ENCODE data around the gene MYCL.

MYCL gene

DNA sequence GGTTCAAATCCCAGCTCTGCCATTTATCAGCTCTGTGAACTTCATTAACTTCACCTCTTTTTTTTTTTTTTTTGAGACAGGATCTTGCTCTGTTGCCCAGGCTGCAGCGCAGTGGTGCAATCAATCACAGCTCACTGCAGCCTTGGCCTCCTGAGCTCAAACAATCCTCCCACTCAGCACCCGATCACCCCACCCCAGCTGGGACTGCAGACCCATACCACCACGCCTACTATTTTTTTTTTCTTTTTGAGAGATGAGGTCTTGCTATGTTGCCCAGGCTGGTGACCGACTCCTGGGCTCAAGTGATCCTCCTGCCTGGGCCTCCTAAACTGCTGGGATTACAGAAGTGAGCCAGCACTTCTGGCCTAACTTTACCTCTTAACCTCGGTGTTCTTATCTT lies 16.2 kb downstream of the MYCL start:
- Histone ChIP-seq H3K4me3 (IDR thresholded peaks at IDR 0.05; ENCODE audit: insufficient read depth, low read depth, low read length) (no peak overlapping the region), H3K36me3 (ENCODE audit: insufficient read depth) (no peaks in the 10 kb centered on the region), H3K27me3 (ENCODE audit: insufficient read depth, low read depth) (no peaks in the 10 kb centered on the region), H3K4me2 (no peak overlapping the region), H3K27ac (no peak overlapping the region), H4K20me1 (ENCODE audit: insufficient read depth) (no peaks in the 10 kb centered on the region), H2AFZ (ENCODE audit: low read depth) (no peak overlapping the region), H3K79me2 (ENCODE audit: insufficient read depth, low read depth) (peaks cover 28% of the 10 kb centered on the region), H3K9ac (no peak overlapping the region), H3K4me1 (ENCODE audit: low read depth, poor library complexity, severe bottlenecking) (peaks cover 19% of the 10 kb centered on the region)
- TF ChIP-seq, protein P1, sequence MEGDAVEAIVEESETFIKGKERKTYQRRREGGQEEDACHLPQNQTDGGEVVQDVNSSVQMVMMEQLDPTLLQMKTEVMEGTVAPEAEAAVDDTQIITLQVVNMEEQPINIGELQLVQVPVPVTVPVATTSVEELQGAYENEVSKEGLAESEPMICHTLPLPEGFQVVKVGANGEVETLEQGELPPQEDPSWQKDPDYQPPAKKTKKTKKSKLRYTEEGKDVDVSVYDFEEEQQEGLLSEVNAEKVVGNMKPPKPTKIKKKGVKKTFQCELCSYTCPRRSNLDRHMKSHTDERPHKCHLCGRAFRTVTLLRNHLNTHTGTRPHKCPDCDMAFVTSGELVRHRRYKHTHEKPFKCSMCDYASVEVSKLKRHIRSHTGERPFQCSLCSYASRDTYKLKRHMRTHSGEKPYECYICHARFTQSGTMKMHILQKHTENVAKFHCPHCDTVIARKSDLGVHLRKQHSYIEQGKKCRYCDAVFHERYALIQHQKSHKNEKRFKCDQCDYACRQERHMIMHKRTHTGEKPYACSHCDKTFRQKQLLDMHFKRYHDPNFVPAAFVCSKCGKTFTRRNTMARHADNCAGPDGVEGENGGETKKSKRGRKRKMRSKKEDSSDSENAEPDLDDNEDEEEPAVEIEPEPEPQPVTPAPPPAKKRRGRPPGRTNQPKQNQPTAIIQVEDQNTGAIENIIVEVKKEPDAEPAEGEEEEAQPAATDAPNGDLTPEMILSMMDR (conservative IDR thresholded peaks at IDR 0.05; ENCODE audit: low read depth, low read length): no peak

DNA sequence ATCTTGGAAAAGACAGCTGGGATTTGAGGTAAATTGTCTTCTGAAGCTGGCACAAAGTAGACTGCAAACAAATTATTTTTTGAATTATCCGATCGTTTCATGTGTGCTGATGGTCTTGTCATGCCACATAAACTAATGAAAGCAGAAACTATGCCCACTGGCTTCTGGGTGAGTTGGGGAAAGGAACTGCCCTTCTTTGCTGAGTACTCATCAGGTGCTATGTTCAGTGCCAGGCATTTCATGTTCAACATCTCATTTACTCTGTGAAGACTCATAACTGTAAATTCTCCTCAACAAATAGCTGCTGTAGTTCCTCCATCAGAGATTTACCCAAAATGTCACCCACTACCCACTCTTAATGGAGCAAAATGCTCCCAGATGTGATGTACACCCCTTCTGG lies 19.6 kb downstream of the MYCL start:
- no peaks in the 10 kb centered on the region for H3K27me3 ChIP-seq (ENCODE audit: insufficient read depth, low read depth)
- H3K27ac ChIP-seq: no peak overlapping the region
- TF ChIP-seq, protein P1 (conservative IDR thresholded peaks at IDR 0.05; ENCODE audit: low read depth, low read length): no peak
- peaks cover 54% of the 10 kb centered on the region for H3K79me2 ChIP-seq (ENCODE audit: insufficient read depth, low read depth)
- H3K4me1 ChIP-seq (ENCODE audit: low read depth, poor library complexity, severe bottlenecking): peaks cover 24% of the 10 kb centered on the region
- no peaks in the 10 kb centered on the region for H4K20me1 ChIP-seq (ENCODE audit: insufficient read depth)
- H3K4me2 ChIP-seq: peak overlapping the region; percentile 81
- H3K4me3 ChIP-seq (IDR thresholded peaks at IDR 0.05; ENCODE audit: insufficient read depth, low read depth, low read length): peak overlapping the region; percentile 46
- no peaks in the 10 kb centered on the region for H3K36me3 ChIP-seq (ENCODE audit: insufficient read depth)
- no peak overlapping the region for H3K9ac ChIP-seq
- H2AFZ ChIP-seq (ENCODE audit: low read depth): no peak overlapping the region

DNA sequence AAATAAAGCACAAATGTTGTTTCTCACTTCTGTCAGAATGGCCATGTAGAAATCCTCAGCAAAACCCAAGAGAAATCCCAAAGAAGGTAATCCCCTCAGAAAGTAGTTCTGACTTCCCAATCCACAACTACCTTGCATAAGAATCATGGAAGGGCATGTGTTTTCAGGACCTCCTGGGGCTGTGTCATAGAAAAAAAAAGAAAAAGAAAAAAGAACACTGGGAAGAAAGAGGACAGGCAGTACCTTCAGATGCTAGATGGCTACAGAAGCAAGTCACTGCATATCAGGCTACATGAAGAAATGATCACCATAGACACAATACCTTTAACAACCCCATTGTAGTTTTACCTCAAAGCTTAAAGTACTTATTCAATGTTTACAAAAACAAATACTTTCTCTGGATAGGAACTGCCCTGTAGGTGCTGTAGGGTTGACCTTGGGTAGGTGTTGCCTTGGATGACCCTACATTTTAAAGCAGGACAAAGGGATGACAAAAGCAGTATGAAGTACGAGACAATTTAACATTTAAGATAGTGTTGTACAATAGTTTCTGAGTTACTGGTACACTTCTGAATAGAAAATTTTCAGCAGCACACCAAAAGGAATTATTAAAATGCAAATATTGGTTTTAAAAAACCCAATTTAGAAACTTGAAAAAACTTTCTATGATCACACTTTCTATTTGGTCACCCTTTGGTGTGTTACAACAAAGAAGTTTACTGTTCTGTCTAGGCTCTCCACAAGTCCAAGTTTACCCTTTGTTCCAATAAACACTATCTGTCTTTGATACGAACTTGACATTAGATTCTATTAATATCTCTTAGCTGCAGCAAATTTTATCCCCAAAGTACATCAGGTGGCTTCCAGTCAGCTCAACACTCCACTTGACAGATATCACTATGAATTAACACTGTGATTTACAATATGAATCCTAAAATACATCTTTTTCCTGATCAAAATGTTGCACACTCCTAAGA lies 23.4 kb downstream of the MYCL start:
- H3K27ac ChIP-seq: no peak overlapping the region
- no peak overlapping the region for H3K9ac ChIP-seq
- H4K20me1 ChIP-seq (ENCODE audit: insufficient read depth): no peaks in the 10 kb centered on the region
- no peak overlapping the region for H2AFZ ChIP-seq (ENCODE audit: low read depth)
- no peak overlapping the region for H3K4me3 ChIP-seq (IDR thresholded peaks at IDR 0.05; ENCODE audit: insufficient read depth, low read depth, low read length)
- H3K79me2 ChIP-seq (ENCODE audit: insufficient read depth, low read depth): peaks cover 85% of the 10 kb centered on the region
- no peak overlapping the region for H3K4me2 ChIP-seq
- TF ChIP-seq, protein P1 (conservative IDR thresholded peaks at IDR 0.05; ENCODE audit: low read depth, low read length): no peak
- H3K4me1 ChIP-seq (ENCODE audit: low read depth, poor library complexity, severe bottlenecking): peaks cover 19% of the 10 kb centered on the region
- no peaks in the 10 kb centered on the region for H3K36me3 ChIP-seq (ENCODE audit: insufficient read depth)
- H3K27me3 ChIP-seq (ENCODE audit: insufficient read depth, low read depth): no peaks in the 10 kb centered on the region

DNA sequence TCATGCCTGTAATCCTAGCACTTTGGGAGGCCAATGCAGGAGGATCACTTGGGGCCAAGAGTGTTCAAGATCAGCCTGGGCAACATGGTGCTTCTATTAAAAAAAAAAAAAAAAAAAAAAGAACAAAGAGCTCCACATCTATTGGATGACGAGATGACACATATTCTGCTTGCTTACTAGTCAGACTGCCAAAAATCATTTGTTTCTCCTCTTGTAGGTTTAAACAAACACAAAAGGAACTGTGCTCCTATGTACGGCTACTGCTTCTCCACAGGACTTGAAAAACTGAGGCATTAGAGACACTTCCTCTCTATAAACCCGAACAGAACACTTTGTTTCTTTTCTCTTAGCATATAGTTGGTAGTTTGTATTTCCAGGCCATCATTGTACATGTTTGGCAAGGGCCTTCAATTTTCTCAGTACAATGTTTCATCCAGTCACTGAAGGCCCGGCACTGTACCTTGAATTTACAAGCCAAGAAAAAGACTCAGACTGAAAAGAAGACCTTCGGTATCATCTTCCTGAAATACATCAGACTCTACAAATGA lies 24.4 kb downstream of the MYCL start:
- H3K4me1 ChIP-seq (ENCODE audit: low read depth, poor library complexity, severe bottlenecking): peaks cover 18% of the 10 kb centered on the region
- H3K27ac ChIP-seq: no peak overlapping the region
- no peak overlapping the region for H3K9ac ChIP-seq
- H3K4me3 ChIP-seq (IDR thresholded peaks at IDR 0.05; ENCODE audit: insufficient read depth, low read depth, low read length): no peak overlapping the region
- no peaks in the 10 kb centered on the region for H4K20me1 ChIP-seq (ENCODE audit: insufficient read depth)
- peaks cover 80% of the 10 kb centered on the region for H3K79me2 ChIP-seq (ENCODE audit: insufficient read depth, low read depth)
- TF ChIP-seq, protein P1 (conservative IDR thresholded peaks at IDR 0.05; ENCODE audit: low read depth, low read length): no peak
- no peak overlapping the region for H3K4me2 ChIP-seq
- H3K27me3 ChIP-seq (ENCODE audit: insufficient read depth, low read depth): no peaks in the 10 kb centered on the region
- no peaks in the 10 kb centered on the region for H3K36me3 ChIP-seq (ENCODE audit: insufficient read depth)
- H2AFZ ChIP-seq (ENCODE audit: low read depth): no peak overlapping the region

Data from KMS-11 (cell line).